ENCODE results near the gene PPP2R3A.

GRCh38 chr3:136048068-136048467 lies 82.5 kb downstream of the PPP2R3A start:
- TF ChIP-seq POLR2A (IDR thresholded peaks at IDR 0.05), result no peak
- no peak for TF ChIP-seq CTCF (IDR thresholded peaks at IDR 0.05)
- TF ChIP-seq EP300 (IDR thresholded peaks at IDR 0.05), result no peak
